ENCODE measurements around the gene H1-8. TPM values are rescaled to one million over a fixed set of nuclear protein-coding genes. Genes with fewer than 3 reads are reported as not detected.

H1-8 gene
- total RNA-seq, 4 donors from 2014 or later: not detected

DNA sequence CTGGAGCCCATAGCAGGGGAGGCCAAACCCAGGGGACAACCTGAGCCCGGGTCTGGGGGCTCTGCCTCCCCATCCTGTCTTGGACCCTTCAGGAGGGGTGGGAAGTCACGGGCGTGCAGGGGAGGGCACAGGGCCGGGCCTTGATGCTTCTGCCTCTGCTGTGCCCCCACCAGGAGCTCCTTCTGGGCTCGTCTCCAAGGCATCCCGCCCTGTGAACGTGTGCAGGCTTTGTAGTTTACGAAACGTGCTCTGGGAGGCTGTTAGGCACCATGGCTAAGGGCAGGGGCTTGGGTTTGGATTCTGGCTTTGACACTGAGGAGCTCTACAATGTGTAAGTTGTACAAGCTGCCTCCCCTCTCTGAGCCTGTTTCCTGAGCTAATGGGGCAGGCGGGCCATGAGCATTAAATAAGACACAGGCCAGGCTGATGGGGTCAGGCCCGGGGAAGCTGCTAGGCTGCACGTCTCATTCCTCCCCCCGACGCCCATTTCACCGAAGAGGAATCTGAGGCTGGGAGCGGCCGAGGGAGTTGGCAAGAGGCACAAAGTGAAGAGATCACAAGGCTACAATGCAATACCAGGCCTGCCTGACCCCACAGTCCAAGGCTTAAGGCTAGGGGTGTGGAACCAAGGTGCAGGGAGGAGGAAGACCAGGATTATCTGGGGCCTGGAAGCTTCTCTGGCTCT, 43.9 kb downstream of the H1-8 start:
- no peaks in the 10 kb centered on the region for H3K27me3 ChIP-seq
- 32 to 35% methylated on average over 14 to 17 of the region's 17 CpGs for WGBS, 2 donors
- no peak overlapping the region for H3K4me3 ChIP-seq
- DNase-seq (ENCODE audit: low spot score in 2 of 2): peak; percentile 42 to 70
- peaks cover 0 to 70% (median 6%) of the 10 kb centered on the region in 3 donors for H3K36me3 ChIP-seq
- peak overlapping the region; percentile 55 to 89 (median 77) for H3K27ac ChIP-seq
- no peak for TF ChIP-seq POLR2A (IDR thresholded peaks at IDR 0.05)
- peak in 1 of 2 donors; percentile 72 for TF ChIP-seq EP300 (IDR thresholded peaks at IDR 0.05)
- TF ChIP-seq, protein P1, sequence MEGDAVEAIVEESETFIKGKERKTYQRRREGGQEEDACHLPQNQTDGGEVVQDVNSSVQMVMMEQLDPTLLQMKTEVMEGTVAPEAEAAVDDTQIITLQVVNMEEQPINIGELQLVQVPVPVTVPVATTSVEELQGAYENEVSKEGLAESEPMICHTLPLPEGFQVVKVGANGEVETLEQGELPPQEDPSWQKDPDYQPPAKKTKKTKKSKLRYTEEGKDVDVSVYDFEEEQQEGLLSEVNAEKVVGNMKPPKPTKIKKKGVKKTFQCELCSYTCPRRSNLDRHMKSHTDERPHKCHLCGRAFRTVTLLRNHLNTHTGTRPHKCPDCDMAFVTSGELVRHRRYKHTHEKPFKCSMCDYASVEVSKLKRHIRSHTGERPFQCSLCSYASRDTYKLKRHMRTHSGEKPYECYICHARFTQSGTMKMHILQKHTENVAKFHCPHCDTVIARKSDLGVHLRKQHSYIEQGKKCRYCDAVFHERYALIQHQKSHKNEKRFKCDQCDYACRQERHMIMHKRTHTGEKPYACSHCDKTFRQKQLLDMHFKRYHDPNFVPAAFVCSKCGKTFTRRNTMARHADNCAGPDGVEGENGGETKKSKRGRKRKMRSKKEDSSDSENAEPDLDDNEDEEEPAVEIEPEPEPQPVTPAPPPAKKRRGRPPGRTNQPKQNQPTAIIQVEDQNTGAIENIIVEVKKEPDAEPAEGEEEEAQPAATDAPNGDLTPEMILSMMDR (IDR thresholded peaks at IDR 0.05): no peak
- peaks cover 0 to 65% (median 44%) of the 10 kb centered on the region in 4 donors for H3K4me1 ChIP-seq
- H3K9me3 ChIP-seq: no peaks in the 10 kb centered on the region

DNA sequence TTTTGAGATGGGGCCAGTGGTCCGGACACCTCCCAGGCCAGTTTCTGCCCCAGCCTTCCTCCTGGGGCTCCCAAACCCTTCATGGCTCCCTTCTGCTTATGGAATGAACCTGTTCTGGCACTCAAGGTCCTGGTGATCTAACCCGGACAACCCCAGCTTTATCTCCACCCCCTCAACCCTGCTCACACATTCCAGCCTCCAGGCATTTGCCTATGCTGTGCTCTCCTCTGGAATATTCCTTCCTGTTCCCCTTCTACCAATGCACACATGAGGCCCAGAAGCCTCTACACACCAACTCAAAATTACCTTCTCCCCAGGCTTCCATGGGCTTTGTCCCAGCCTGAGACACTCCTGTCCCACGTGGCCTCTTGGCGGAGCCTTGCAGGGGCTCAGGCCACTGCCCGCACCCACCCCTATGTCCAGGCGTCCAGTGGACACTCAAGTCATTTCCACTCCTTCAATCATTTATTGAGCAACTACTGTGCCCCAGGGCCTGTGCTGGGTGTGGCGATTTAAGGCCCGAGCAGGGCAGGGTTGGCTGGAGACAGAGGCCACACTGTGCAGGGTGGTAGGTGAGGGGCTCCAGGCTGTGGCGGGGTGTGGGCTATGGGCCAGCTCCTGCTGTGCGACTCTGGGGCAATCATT, 44.7 kb downstream of the H1-8 start:
- Histone ChIP-seq H3K36me3 (peaks cover 0 to 62% (median 6%) of the 10 kb centered on the region in 3 donors), H3K27ac (peak overlapping the region; percentile 55 to 89 (median 77)), H3K9me3 (no peaks in the 10 kb centered on the region), H3K4me3 (no peak overlapping the region), H3K27me3 (no peaks in the 10 kb centered on the region), H3K4me1 (peaks cover 0 to 73% (median 52%) of the 10 kb centered on the region in 4 donors)
- 77 to 80% methylated on average over 10 of the region's 10 CpGs for WGBS, 2 donors
- TF ChIP-seq POLR2A (IDR thresholded peaks at IDR 0.05) (no peak), EP300 (IDR thresholded peaks at IDR 0.05) (no peak)
- TF ChIP-seq, protein P1 (IDR thresholded peaks at IDR 0.05): no peak
- no peak for DNase-seq (ENCODE audit: low spot score in 2 of 2)

DNA sequence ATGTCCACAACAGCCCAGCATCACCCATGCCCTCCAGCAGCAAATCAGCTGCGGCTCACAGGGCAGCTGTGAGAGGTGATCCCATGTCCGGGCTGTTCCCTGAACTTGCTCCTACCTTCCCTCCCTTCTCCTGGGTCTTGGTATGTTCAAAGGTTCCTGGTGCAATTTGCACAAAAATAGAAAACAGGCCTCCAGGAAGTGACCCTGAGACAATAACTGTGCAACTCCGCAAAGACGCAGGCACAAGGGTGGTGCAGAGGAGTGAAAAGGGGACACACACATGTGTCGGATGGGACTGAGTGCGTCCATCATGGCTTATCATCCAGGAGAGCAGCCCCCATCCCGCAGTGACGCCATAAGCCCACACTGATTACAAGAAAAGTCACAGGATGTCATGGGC, 47.2 kb downstream of the H1-8 start:
- TF ChIP-seq EP300 (IDR thresholded peaks at IDR 0.05): no peak
- TF ChIP-seq, protein P1 (IDR thresholded peaks at IDR 0.05): no peak
- no peak for TF ChIP-seq POLR2A (IDR thresholded peaks at IDR 0.05)
- H3K36me3 ChIP-seq: peaks cover 0 to 36% (median 6%) of the 10 kb centered on the region in 3 donors
- H3K4me3 ChIP-seq: no peak overlapping the region
- no peaks in the 10 kb centered on the region for H3K9me3 ChIP-seq
- DNase-seq (ENCODE audit: low spot score in 2 of 2): no peak
- peaks cover 0 to 98% (median 77%) of the 10 kb centered on the region in 4 donors for H3K4me1 ChIP-seq
- 68 to 81% methylated on average over 7 to 8 of the region's 8 CpGs for WGBS, 2 donors
- H3K27ac ChIP-seq: peak overlapping the region in 2 of 4 donors; percentile 89 to 97
- no peaks in the 10 kb centered on the region for H3K27me3 ChIP-seq

DNA sequence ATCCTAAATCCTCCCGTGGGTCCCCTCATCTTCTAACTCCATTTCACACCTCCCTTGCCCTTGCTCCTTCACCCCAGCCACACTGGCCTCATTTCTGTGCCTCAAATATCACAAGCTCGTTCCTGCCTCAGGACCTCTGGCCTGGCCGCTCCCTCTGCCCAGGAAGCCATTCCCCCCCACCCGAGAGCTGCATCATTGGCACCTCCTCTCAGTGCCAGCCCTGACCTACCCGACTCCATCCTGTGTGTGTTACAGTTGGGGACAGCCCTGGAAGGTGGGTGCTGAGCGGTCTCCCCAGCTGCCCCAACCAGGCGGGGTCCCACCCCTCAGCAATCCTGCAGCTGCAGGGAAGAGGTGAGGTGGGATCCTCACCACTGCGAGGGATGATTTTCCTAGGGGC, 49.0 kb downstream of the H1-8 start:
- peak overlapping the region; percentile 75 to 97 (median 83) for H3K27ac ChIP-seq

More for the DNA sequence above, 49.0 kb downstream of the H1-8 start:
- peaks cover 0 to 20% (median 0%) of the 10 kb centered on the region in 3 donors for H3K36me3 ChIP-seq
- no peaks in the 10 kb centered on the region for H3K9me3 ChIP-seq
- no peak for DNase-seq (ENCODE audit: low spot score in 2 of 2)
- no peaks in the 10 kb centered on the region for H3K27me3 ChIP-seq
- H3K4me3 ChIP-seq: peak overlapping the region in 1 of 4 donors; percentile 1
- 49 to 54% methylated on average over 8 of the region's 8 CpGs for WGBS, 2 donors
- H3K4me1 ChIP-seq: peaks cover 0 to 100% (median 89%) of the 10 kb centered on the region in 4 donors
- TF ChIP-seq POLR2A (IDR thresholded peaks at IDR 0.05): no peak
- TF ChIP-seq, protein P1 (IDR thresholded peaks at IDR 0.05): no peak

Measured in tibial nerve (tissue), 4 donors.